GM12891 (cell line): ENCODE data around the gene DNAI1.

Source experiments
- POLR2A ChIP-seq: IDR thresholded peaks from 2 replicates; pipeline ENCODE4 v1.6.1; 2011; ENCODE audit warnings: low read depth, low read length, control low read depth
- TAF1 ChIP-seq: IDR thresholded peaks from 2 replicates; pipeline ENCODE4 v1.6.1; 2011; ENCODE audit warnings: low read depth, low read length, control low read depth

- TF ChIP-seq POLR2A, result no peak
- TF ChIP-seq TAF1, result no peak
Measured at GRCh38 chr9:34479431-34479866, 20.8 kb downstream of the DNAI1 start.
